ENCODE measurements around the gene ANKRD49. TPM values are rescaled to one million over a fixed set of nuclear protein-coding genes. Genes with fewer than 3 reads are reported as not detected.
"Not testable (repeated sequence)": the region's sequence is repeated elsewhere in the genome, so short reads cannot be mapped to it uniquely, and the experiment has no call there.

The ANKRD49 gene
- total and polyA plus RNA-seq, 2 of the 8 experiments (the other 6 are each of a cell fraction or from before 2014, with no cell fraction given): 7.4 to 12.2 TPM

DNA sequence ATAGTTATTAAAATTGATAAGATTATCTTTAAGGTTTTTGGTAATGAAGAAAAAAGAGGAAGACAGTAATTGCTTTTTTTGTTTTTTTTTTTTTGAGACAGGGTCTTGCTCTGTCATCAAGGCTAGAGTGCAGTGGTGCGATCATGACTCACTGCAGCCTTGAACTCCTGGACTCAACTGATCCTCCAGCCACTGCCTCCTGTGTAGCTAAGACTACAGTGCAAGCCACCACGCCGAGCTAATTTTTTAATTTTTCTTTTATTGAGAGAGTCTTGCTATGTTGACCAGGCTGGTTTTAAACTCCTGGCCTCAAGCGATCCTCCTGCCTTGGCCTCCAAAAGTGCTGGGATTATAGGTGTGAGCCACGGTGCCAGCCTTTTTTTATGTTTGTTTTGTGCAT, 12.7 kb downstream of the ANKRD49 start:
- H3K9me3 ChIP-seq (ENCODE audit: insufficient read depth in 2 of 2, low read depth in 1 of 2, low read length in 1 of 2); H2BK12ac ChIP-seq (ENCODE audit: low read depth, low read length); H2AK5ac ChIP-seq (ENCODE audit: low read depth, low read length); H3K4me3 ChIP-seq (ENCODE audit: extremely low read depth in 1 of 4, insufficient read depth in 2 of 4, low read depth in 3 of 4, low read length in 4 of 4); H3K27ac ChIP-seq (ENCODE audit: low read depth, low read length); H3K9ac ChIP-seq (replicated peaks in 1 of 4; ENCODE audit: extremely low read depth in 1 of 4, low read depth in 3 of 4, low read length in 3 of 4); H3K4ac ChIP-seq (replicated peaks; ENCODE audit: insufficient read length, low read depth, low read length); DNase-seq (ENCODE audit: low read depth in 1 of 2, low spot score in 2 of 2); H3K18ac ChIP-seq (ENCODE audit: extremely low read depth, low read length); FAIRE-seq; H2BK120ac ChIP-seq (replicated peaks; ENCODE audit: low read depth, low read length); H3K56ac ChIP-seq (replicated peaks; ENCODE audit: insufficient read length, low read depth, low read length); H3K4me2 ChIP-seq (ENCODE audit: insufficient read depth in 1 of 2, low read depth in 2 of 2, low read length in 2 of 2); H3K79me1 ChIP-seq (ENCODE audit: low read depth, low read length); H4K91ac ChIP-seq (replicated peaks; ENCODE audit: insufficient read length, low read length); H3K23ac ChIP-seq (ENCODE audit: insufficient read length); H3K4me1 ChIP-seq (replicated peaks in 1 of 4; ENCODE audit: control insufficient read depth in 3 of 4, insufficient read depth in 4 of 4, low read length in 3 of 4); H3K23me2 ChIP-seq (ENCODE audit: low read depth, low read length); H2BK15ac ChIP-seq (ENCODE audit: low read length); H4K5ac ChIP-seq (ENCODE audit: insufficient read length, low read depth, low read length); H3K14ac ChIP-seq (ENCODE audit: insufficient read length); H3K79me2 ChIP-seq (ENCODE audit: control insufficient read depth in 1 of 2, insufficient read depth in 2 of 2, low read length in 2 of 2); H3K27me3 ChIP-seq (replicated peaks in 1 of 4; ENCODE audit: control insufficient read depth in 3 of 4, extremely low read depth in 1 of 4, insufficient read depth in 3 of 4, low read length in 3 of 4); H4K8ac ChIP-seq (ENCODE audit: extremely low read depth, insufficient read depth, low read length); H2BK5ac ChIP-seq (ENCODE audit: low read depth, low read length); H2AFZ ChIP-seq (ENCODE audit: low read length); H3K36me3 ChIP-seq (ENCODE audit: control insufficient read depth in 2 of 4, insufficient read depth in 4 of 4, low read length in 3 of 4); POLR2A ChIA-PET (ENCODE audit: partially characterized antibody); H2BK20ac ChIP-seq (ENCODE audit: low read length); H4K20me1 ChIP-seq (replicated peaks in 1 of 2; ENCODE audit: control insufficient read depth in 1 of 2, insufficient read depth in 2 of 2, low read length in 2 of 2): not testable (repeated sequence)
- 92% methylated on average over 5 of the region's 5 CpGs; no CpG with 5 or more reads in 1 of the 2 experiments for WGBS, 2 experiments (ENCODE audit: extremely low coverage in 1 of 2, insufficient coverage in 1 of 2, insufficient read length in 1 of 2, insufficient replicate concordance in 2 of 2, low coverage in 1 of 2, low lambda C conversion rate in 2 of 2, missing lambda C conversion rate in 1 of 2)
- CTCF ChIA-PET (ENCODE audit: partially characterized antibody): interaction anchor here (1.0 to 1.5 kb wide), 4 partner anchors 10 to 611 kb away, joined by 3 to 4 read pairs (median 3); no protein-coding TSS in a partner anchor

All from H1 (cell line).